ENCODE measurements around the gene ABLIM2.

The ABLIM2 gene

GRCh38 chr4:8022767-8023695 lies 135.6 kb downstream of the ABLIM2 start:
- Histone ChIP-seq H3K9me3 (ENCODE audit: severe bottlenecking) (no peaks in the 10 kb centered on the region), H3K27ac (ENCODE audit: poor library complexity, severe bottlenecking) (no peak overlapping the region), H3K4me1 (ENCODE audit: insufficient read depth, poor library complexity, severe bottlenecking) (no peaks in the 10 kb centered on the region), H3K27me3 (ENCODE audit: insufficient read depth, poor library complexity, severe bottlenecking) (no peaks in the 10 kb centered on the region), H3K4me3 (ENCODE audit: severe bottlenecking) (no peak overlapping the region), H3K36me3 (ENCODE audit: low read depth) (no peaks in the 10 kb centered on the region)
- no peak for ATAC-seq (ENCODE audit: low read depth)
- no peak for TF ChIP-seq CTCF (IDR thresholded peaks at IDR 0.05; ENCODE audit: poor library complexity, severe bottlenecking)
- DNase-seq (ENCODE audit: low spot score), result no peak

- no peak for DNase-seq (ENCODE audit: low spot score)
- Histone ChIP-seq H3K4me1 (ENCODE audit: insufficient read depth, poor library complexity, severe bottlenecking) (no peaks in the 10 kb centered on the region), H3K27me3 (ENCODE audit: insufficient read depth, poor library complexity, severe bottlenecking) (no peaks in the 10 kb centered on the region), H3K4me3 (ENCODE audit: severe bottlenecking) (no peak overlapping the region), H3K9me3 (ENCODE audit: severe bottlenecking) (no peaks in the 10 kb centered on the region), H3K36me3 (ENCODE audit: low read depth) (no peaks in the 10 kb centered on the region), H3K27ac (ENCODE audit: poor library complexity, severe bottlenecking) (no peak overlapping the region)
- peak; percentile 20; the same call in 1 of the 3 replicates for ATAC-seq (ENCODE audit: low read depth)
- TF ChIP-seq CTCF (IDR thresholded peaks at IDR 0.05; ENCODE audit: poor library complexity, severe bottlenecking), result no peak
Observed at GRCh38 chr4:8021796-8022195, 136.8 kb downstream of the ABLIM2 start.

- TF ChIP-seq CTCF (IDR thresholded peaks at IDR 0.05; ENCODE audit: poor library complexity, severe bottlenecking), result no peak
- Histone ChIP-seq H3K9me3 (ENCODE audit: severe bottlenecking) (no peaks in the 10 kb centered on the region), H3K4me1 (ENCODE audit: insufficient read depth, poor library complexity, severe bottlenecking) (no peaks in the 10 kb centered on the region), H3K27me3 (ENCODE audit: insufficient read depth, poor library complexity, severe bottlenecking) (no peaks in the 10 kb centered on the region), H3K27ac (ENCODE audit: poor library complexity, severe bottlenecking) (no peak overlapping the region), H3K4me3 (ENCODE audit: severe bottlenecking) (no peak overlapping the region), H3K36me3 (ENCODE audit: low read depth) (no peaks in the 10 kb centered on the region)
- DNase-seq (ENCODE audit: low spot score), result no peak
- ATAC-seq (ENCODE audit: low read depth), result peak; percentile 61
Observed at GRCh38 chr4:8019396-8020365, 138.9 kb downstream of the ABLIM2 start.

GRCh38 chr4:8016527-8016926 lies 142.1 kb downstream of the ABLIM2 start:
- no peaks in the 10 kb centered on the region for H3K9me3 ChIP-seq (ENCODE audit: severe bottlenecking)
- H3K36me3 ChIP-seq (ENCODE audit: low read depth), result no peaks in the 10 kb centered on the region
- no peak overlapping the region for H3K27ac ChIP-seq (ENCODE audit: poor library complexity, severe bottlenecking)
- H3K4me3 ChIP-seq (ENCODE audit: severe bottlenecking), result no peak overlapping the region
- no peaks in the 10 kb centered on the region for H3K4me1 ChIP-seq (ENCODE audit: insufficient read depth, poor library complexity, severe bottlenecking)
- no peak for DNase-seq (ENCODE audit: low spot score)
- H3K27me3 ChIP-seq (ENCODE audit: insufficient read depth, poor library complexity, severe bottlenecking), result no peaks in the 10 kb centered on the region
- no peak for ATAC-seq (ENCODE audit: low read depth)
- no peak for TF ChIP-seq CTCF (IDR thresholded peaks at IDR 0.05; ENCODE audit: poor library complexity, severe bottlenecking)
